Neural progenitor cell (in vitro differentiated cells): ENCODE results near the gene MAPK8.

Experiments used
- EZH2 ChIP-seq: fragments of 200-600 bp; sonication (generic); IDR thresholded peaks from 2 replicates; pipeline ENCODE4 v1.6.1; 2017; ENCODE audit warnings: antibody characterized with exemption, mild to moderate bottlenecking, moderate library complexity
- TF ChIP-seq, protein P1 (sequence below): fragments of 200-600 bp; sonication (generic); IDR thresholded peaks from 2 replicates; pipeline ENCODE4 v1.5.1; 2017; ENCODE audit warnings: antibody characterized with exemption, mild to moderate bottlenecking

- TF ChIP-seq, protein P1, sequence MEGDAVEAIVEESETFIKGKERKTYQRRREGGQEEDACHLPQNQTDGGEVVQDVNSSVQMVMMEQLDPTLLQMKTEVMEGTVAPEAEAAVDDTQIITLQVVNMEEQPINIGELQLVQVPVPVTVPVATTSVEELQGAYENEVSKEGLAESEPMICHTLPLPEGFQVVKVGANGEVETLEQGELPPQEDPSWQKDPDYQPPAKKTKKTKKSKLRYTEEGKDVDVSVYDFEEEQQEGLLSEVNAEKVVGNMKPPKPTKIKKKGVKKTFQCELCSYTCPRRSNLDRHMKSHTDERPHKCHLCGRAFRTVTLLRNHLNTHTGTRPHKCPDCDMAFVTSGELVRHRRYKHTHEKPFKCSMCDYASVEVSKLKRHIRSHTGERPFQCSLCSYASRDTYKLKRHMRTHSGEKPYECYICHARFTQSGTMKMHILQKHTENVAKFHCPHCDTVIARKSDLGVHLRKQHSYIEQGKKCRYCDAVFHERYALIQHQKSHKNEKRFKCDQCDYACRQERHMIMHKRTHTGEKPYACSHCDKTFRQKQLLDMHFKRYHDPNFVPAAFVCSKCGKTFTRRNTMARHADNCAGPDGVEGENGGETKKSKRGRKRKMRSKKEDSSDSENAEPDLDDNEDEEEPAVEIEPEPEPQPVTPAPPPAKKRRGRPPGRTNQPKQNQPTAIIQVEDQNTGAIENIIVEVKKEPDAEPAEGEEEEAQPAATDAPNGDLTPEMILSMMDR: no peak
- no peak for TF ChIP-seq EZH2
Observed at GRCh38 chr10:48414160-48414559, 107.7 kb downstream of the MAPK8 start.
